ENCODE data around the gene RHOB.
"Not testable (repeated sequence)": the region's sequence is repeated elsewhere in the genome, so short reads cannot be mapped to it uniquely, and the experiment has no call there.

RHOB gene

DNA sequence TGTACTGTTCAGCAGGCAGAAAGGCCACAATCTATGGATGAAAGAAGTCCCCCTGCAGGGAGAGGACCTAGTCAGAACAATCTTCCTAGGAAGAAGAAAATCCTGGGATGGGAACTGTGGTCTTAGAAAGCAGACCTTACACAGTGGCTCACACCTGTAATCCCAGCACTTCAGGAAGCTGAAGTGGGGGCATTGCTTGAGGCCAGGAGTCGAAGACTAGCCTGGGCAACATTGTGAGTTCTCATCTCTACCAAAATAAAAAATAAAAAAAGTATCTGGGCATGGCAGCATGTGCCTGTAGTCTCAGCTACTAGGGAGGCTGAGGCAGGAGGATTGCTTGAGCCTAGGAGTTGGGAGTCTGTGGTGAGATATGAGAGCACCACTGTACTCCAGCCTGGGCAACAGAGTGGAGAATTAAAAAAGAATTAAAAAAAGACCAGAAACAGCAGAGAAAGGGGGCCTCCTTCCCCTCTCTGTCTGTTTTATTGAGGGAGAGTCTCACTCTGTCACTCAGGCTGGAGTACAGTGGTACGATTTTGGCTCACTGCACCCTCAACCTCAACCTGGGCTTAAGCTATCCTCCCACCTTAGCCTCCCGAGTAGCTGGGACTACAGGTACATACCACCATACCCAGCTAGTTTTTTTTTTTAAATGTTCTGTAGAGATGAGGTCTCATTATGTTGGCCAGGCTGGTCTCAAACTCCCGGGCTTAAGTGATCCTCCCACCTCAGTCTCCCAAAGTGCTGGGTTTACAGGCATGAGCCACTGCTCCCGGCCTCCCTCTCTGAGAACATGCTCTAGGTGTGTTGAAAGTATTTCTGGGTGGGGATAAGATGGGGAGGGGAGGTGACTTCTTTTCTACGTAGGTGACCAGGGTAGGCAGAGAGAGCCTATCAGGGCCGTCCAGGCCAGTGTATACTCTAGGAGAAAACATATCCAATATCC is 7.4 kb downstream of the RHOB start:
- no peak for DNase-seq (ENCODE audit: low spot score)

DNA sequence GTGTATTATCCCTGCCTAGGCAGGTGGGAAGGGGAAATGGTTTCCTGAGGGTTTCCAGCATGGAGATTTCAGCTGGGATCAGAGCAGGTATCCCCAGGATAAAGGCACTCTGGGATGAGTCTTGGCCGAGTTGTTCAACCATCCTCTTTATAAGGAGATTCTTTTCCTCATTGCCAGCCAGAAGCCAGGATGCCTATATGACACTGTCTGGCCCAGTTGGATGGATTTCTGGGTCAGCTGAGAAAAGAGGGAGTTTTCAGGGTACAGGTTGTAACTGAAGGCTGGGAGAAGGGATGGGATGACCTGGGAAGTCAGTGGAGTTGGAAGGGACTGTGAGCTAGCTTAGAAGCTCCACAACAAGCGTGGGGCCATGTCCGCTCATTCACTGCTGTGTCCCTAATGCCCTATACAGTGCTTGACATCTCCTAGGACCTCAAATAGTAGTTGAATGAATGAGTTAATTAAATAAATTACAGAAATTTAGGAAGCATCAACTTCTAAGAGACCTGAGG is 8.3 kb downstream of the RHOB start:
- no peak for DNase-seq (ENCODE audit: low spot score)

DNA sequence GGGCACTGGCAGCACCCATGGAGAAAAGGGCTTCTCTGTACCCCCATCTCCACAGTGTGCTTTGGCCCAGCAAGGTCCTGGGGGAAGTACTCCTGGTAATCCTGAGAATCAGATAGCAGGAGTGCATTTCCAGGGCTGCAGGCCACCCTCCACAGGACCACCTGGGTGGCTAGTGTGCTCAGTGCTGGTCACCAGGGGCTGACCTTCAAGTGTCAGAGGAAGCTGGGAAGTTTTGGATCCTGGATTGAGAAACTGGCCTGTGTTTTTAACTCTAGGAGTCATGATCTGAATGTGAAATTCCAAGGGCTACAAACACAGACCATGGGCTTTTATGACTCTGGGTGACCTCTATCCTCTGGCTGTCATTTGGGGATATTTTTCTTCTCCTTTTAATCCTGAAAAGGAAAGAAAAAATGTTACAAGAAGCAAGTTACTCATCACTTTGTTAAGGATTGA is 9.3 kb downstream of the RHOB start:
- DNase-seq (ENCODE audit: low spot score), result no peak

DNA sequence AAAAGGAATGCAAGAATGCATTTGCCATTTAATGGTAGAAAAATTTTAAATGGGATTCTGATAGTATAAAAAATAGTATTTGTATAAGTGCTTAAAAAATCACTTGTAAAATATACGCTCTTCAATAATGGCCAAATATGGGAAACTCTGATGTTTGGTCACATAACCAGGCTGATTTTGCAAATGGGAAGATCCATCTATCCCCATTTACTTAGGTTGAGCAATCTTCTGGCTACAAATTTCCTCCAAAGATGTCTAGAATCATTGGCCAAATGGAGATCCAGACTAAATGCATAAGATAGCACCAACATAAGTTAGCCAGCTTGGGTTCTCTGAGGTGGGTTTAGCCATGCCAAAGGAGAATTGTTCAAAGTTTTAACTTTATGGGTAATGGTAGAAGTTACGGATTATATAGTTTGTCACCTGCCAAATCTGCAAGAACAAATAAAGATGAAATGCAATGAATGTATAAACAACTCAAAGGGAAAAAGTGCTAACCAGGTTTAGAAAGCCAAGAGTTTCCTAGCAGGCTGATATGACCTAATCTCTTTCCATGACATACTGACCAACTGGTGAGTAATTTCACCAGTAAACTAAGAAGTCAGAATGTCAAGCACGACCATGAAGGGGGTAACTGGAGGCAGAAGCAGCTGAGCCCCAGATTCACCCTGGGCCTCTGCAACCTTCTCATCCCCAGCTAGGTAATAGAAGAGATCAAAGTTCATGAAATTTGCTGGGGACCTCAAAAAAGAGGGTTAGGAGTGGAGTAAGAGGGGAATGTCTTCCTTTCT is 10.0 kb downstream of the RHOB start:
- DNase-seq (ENCODE audit: low spot score), result no peak

DNA sequence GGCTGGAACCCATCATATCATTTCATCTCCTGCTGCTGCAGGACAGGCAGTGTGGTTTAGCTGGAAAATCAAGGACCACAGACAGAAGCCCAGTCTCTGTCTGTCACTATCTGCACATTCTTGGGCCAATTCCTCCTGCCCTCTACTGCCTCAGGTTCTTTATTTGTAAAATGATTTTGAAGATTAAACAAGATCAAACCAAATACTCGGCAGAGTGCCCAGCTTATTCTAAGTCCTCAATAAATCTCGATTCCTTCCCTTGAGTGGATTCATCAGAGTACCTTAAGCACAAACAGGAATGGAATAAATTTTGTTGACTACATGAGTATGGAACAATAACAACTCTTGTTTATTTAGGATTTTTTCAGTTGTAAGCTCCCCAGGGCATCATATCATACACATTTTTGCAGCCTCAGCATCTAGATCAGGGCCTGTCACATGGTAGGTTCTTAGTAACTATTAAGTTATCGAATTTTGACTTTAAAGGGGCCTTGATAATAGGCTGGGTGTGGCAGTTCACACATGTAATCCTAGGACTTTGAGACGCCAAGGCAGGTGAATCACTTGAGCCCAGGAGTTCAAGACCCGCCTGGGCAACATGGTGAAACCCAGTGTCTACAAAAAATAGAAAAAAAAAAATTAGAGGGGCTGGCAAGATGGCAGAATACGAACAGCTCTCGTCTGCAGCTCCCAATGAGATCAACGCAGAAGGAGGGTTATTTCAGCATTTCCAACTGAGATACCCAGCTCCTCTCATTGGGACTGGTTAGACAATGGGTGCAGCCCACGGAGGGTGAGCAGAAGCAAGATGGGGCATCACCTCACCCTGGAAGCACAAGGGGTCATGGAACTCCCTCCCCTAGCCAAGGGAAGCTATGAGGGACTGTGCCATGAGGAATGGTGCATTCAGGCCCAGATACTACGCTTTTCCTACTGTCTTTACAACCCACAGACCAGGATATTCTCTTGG is 11.1 kb downstream of the RHOB start:
- no peak for DNase-seq (ENCODE audit: low spot score)

DNA sequence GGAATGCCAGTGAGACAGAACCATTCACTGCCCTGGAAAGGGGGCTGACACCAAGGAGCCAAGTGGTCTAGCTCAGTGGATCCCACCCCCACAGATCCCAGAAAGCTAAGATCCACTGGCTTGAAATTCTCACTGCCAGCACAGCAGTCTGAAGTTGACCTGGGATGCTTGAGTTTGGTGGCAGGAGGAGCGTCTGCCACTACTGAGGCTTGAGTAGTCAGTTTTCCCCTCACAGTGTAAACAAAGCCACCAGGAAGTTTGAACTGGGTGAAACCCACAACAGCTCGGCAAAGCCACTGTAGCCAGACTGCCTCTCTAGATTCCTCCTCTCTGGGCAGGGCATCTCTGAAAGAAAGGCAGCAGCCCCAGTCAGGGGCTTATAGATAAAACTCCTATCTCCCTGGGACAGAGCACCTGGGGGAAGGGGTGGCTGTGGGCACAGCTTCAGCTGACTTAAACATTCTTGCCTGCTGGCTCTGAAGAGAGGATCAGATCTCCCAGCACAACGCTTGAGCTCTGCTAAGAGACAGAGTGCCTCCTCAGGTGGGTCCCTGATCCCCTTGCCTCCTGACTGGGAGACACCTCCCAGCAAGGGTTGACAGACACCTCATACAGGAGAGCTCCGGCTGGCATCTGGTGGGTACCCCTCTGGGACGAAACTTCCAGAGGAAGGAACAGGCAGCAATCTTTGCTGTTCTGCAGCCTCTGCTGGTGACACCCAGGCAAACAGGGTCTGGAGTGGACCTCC is 12.0 kb downstream of the RHOB start:
- not testable (repeated sequence) for DNase-seq (ENCODE audit: low spot score)

DNA sequence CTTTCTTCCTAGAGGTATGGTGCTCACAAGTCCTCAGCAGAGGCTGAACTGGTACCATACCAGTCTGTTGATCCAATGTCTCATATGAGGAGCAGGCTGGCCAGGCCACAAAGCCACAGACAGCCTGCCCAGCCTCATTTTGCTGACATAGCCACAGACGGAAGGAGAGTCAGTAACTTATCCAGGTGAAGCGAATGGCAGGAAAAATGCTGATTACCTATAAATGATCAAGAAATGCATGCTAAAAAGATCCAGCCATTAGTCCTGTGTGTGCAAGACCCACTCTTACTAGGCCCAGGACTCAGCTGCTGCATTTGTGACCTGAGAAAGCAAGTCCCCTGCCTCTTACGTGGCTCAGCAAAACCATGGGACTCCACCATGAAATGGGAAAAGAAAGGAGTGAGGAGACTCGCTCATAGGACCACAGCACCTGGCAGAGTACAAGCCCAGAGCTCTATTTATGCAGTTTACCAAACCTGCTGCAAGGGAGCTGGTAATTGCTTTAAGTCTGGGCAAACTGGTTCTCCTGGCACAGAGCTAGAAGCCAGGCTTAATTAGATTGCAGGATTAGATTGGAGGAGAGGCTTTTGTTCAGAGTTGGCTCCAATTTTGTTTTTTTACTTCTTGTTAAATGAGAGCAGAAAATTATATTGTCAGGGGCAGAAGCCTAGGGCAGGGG is 19.0 kb downstream of the RHOB start:
- no peak for DNase-seq (ENCODE audit: low spot score)

DNA sequence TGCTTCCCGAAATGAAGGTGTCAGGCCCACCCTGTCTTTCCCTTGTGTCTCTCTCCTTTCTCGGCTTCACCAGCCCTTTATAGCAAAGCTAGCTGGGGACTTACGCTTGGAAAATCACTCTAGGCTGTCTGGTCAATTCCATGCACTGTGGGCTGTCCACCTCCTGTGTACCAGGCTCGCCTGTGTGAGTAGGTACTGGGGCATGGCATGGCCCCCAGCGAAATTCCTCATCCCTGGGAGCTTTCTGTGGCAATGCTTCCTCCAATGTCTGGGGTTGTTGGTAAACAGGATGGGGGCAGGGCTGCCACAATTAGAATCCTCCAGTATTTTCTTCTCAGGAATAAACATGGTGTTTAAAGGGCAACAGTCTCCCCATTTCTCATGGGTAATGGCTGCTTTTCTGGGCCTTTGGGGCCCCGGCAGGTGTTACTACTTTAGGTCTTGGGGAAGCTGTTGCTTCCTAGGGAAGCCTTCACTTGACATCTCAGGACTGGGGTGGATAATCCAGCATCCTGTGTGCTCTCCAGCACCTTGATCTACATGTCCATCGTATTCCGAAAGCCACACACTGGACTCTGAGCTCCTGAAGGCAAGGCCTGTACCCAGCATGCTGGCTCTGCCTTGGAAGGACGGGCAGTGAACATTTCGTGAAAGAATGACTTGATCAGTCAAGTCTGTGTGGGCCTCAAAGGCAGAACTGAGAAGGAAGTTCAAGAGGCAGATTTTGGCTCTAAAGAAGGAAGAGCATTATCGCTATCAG is 21.1 kb downstream of the RHOB start:
- no peak for DNase-seq (ENCODE audit: low spot score)

DNA sequence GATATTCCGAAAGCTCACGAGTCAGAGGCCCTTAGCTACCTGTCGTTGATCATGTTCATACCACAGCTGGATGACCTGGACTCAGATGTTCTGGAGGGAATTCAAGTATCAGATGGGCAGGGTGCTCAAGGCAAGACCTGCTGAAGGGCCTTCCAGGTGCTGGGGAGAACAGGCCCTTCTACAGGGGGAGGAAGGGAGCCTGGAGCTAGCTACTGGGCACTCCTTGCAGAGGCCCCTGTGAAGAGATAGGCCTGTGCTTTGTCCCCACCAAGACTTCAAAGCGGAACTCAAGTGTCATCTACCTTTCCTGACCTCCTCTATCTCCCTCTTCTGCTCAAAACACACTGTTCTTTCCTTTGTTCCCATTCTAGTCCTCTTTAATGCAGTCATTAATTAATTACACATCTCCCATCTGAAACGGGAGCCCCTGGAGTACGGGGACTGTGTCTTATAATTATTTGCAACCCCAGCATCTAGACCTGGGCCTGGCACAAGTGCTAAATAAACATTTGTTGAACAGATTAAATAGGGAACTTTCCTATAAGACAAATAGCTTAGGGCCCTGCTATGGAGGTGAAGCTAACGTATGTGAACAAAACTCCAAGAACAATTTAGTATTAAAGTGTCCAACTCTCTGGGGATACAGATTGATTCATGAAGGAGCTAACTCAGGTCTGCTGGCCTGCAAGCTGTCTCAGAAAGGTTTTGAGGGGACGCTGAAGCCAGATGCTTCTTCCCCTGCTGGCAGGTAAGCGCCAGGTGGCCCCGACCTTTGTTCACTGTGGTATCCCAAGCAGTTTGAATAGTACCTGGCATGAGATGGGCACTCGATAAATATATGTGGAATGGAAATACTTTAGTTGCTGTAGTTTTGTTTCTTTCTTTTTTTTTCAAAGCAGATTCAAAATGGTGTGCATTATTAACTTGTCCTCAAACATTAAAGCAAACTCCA is 22.0 kb downstream of the RHOB start:
- no peak for DNase-seq (ENCODE audit: low spot score)

DNA sequence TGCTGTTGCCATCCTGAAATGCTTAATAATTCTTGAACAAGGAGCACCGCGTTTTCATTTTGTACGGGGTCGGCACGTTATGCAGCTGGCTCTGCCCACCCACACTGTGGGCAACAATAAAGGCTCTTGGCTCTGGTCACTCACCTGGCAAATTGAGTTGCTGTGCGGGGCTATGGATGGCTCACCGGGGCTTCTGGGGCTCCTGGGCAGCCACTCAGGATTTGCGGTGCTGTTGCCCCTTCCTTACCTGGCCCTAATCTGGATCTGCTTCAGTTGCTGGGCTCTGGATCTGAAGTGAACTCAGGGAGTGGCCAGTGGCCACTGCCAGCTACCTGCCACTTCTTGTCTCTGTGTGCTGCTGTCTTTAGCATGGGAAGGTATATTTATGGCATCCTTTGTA is 22.7 kb downstream of the RHOB start:
- DNase-seq (ENCODE audit: low spot score), result no peak

DNA sequence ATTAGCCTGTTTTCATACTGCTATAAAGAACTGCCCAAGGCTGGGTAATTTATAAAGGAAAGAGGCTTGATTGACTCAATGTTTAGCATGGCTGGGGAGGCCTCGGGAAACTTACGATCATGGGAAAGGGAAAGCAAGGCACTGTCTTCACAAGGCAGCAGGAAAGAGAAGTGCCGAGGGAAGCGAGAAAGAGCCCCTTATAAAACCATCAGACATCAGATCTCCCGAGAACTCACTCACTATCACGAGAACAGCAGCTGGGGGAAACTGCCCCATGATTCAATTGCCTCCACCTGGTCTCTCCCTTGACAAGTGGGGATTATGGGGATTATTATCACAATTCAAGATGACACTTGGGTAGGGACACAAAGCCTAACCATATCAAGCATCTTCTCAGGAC is 23.3 kb downstream of the RHOB start:
- no peak for DNase-seq (ENCODE audit: low spot score)

DNA sequence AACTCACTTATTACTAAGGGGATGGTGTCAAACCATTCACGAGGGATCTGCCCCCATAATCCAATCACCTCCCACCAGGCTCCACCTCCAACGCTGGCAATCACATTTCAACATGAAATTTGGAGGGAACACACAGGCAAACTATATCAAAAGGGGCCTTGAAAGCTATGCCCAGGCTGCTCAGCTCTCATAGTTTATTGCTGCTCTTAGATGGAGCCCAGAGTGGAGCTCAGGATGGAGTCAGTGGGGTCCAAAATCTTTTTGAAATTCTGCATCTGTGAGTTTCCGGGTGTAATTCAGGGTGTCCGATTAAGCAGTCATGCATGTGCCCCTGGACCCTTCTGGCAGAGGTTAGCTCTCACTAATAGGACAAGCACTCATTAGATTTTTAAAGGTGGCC is 24.3 kb downstream of the RHOB start:
- DNase-seq (ENCODE audit: low spot score), result no peak

DNA sequence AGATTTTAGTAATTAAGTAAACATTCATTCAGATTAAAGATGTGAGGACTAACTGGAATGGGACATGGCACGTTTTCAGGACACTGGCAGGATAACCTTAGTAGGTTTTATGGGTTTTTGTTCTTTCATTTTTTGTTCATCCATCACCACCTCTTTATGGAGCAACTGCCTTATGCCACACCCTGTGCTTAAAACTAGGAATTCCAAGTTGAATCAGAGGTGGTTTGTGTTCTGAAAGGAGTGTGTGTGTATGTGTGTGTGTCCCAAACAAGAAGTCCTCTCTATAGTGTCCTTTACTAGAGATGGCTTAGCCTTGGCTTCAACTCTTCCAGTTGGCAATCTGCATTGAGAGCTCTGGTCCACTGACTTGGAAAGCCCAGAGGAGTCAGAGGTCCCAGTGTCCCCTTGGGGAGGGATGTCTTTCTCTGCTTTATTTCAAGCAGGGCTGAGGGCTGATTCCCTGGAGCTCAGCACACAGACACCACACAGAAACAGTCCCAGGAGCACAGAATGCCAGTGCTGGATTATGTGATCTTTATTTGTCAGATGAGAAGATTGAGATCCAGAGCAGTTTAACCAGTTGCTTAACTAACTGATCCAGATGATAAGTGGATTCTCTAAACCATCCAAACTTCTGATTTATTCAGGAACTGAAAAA is 25.2 kb downstream of the RHOB start:
- DNase-seq (ENCODE audit: low spot score), result no peak

DNA sequence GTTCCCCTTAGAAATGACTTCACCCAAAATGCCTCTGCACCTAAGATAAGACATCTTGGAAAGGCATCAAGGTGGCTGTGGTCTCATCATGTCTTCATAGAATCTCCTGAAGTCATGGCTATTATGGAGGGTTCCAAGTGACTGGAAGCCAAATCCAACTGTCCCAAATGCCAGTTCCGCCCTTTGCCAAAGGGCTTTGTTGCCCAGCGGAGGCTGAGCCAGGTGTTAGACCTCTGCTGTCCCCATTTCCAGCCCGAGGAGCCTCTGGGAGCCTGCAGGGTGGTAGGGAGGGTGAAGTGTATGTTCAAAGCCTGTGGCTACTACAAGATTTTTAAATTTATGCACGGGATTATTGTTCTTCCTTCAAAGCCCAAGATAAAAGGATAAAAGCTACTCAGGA is 25.7 kb downstream of the RHOB start:
- DNase-seq (ENCODE audit: low spot score), result no peak

DNA sequence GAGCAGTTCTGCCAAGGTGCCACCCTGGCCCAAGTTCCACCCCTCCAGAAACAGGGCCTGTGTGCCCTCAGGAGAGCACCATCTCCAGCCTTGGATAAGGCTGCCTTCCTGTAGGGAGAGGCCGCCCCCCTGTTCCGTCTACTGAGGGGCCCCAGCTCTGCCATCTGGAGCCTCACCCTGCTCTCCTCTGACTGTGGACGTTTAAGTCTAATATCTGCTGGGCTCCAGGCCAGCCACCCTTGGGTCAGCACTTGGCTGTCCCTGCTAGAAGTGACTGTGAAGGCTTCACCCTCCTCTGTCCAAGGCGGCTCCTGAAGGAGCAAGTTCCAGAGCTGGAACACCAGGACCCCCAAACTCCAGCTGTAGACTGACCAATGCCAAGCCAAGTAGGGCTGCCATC is 26.3 kb downstream of the RHOB start:
- no peak for DNase-seq (ENCODE audit: low spot score)

DNA sequence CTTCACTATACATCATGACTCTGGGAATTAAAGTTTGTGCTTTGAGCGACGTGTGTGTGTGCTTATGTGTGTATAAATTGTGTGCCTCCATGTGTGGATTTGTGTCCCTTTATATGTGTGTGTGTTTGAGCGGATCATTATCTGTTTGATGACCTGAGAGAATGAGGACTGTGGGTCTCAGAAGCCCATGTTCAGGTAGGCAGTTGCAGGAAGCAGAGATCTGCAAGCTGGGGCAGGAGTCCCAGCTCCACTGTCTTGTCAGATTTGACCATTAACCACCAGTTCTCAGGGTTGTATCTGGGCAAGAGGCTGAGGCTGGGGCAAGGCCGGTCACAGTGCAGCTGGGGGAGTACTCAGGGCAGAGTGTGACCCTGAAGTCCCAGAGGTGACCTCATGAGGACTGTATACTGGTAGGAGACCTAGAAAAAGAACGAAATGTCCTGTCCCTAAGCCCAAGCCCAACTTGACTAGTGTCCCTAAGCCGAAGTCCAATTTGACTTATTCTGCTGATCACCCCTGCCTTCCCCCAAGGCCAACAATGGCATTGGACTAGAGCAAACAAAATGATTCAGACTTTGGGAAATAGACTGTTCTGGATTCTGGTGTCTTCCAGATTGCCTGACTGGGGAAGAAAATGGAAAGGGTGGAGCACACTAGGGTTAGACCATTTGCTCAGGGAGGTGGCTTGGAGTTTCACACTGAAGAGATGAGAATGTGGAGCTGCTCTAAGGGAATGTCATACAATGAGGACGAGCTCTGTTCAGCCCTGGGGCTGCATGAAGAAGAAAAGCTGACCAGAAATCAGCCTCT is 28.1 kb downstream of the RHOB start:
- no peak for DNase-seq (ENCODE audit: low spot score)

DNA sequence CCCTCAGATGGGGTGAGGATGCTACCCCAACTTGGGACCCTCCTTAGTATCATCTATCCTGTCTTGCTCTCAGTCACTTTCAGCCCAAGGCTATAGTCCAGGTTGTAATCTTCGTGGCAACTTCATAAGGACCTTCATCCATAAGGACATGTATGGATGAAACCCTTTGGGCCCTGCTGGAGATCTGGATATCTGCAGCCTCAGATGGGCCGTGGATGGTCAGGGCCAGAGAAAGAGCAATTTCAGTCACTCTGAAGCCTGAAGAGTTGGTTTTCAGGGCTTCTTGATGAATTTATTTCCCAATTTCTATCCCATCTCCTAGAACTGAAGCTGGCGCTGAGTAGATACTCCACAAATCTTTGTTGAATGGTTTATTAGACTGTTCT is 28.7 kb downstream of the RHOB start:
- no peak for DNase-seq (ENCODE audit: low spot score)

Measured in CD4-positive, alpha-beta T cell treated with Interleukin-6 at 100 ng/mL for 8 hours (primary cell).